Choroid plexus epithelial cell (primary cell): ENCODE data around the gene SDSL.

ENCODE experiments used
- DNase-seq: peaks from one replicate; pipeline ENCODE4 v3.0.0-alpha.2; 2010; ENCODE audit warnings: low read depth
- H3K4me3 ChIP-seq: 2 replicates; pipeline ENCODE4 v1.5.1; 2011; ENCODE audit warnings: low read depth, mild to moderate bottlenecking, control low read depth, low read length, moderate library complexity
- TF ChIP-seq, protein P1 (sequence below): conservative IDR thresholded peaks from 2 replicates; pipeline ENCODE4 v1.5.1; 2011; ENCODE audit warnings: low read depth, mild to moderate bottlenecking, control low read depth, inconsistent platforms, low read length, moderate library complexity

SDSL gene

GRCh38 chr12:113472191-113473121 lies 50.3 kb downstream of the SDSL start:
- DNase-seq, result no peak

DNA sequence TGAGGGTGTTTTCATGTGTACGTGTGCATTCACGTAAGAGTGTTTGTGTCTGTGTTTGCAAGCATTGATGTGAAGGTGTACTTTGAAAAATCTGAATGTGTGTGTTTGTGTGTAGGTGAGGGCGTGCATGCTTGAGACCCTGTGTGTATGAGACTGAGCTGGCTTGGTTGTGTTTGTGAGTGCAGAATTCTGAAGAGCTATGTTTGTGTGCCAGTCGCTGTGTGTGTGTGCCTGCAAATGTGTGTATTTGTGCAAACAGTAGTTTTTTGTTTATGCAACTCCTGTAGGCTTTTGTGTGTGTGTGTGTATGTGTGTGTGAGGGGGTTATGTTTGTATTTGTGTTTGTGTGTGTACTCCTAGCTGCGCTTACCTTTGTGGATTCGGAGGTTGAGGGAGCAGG lies 51.2 kb downstream of the SDSL start:
- H3K4me3 ChIP-seq, result no peak overlapping the region
- TF ChIP-seq, protein P1, sequence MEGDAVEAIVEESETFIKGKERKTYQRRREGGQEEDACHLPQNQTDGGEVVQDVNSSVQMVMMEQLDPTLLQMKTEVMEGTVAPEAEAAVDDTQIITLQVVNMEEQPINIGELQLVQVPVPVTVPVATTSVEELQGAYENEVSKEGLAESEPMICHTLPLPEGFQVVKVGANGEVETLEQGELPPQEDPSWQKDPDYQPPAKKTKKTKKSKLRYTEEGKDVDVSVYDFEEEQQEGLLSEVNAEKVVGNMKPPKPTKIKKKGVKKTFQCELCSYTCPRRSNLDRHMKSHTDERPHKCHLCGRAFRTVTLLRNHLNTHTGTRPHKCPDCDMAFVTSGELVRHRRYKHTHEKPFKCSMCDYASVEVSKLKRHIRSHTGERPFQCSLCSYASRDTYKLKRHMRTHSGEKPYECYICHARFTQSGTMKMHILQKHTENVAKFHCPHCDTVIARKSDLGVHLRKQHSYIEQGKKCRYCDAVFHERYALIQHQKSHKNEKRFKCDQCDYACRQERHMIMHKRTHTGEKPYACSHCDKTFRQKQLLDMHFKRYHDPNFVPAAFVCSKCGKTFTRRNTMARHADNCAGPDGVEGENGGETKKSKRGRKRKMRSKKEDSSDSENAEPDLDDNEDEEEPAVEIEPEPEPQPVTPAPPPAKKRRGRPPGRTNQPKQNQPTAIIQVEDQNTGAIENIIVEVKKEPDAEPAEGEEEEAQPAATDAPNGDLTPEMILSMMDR, result no peak
- no peak for DNase-seq

More at GRCh38 chr12:113472191-113473121, 50.3 kb downstream of the SDSL start:
- no peak overlapping the region for H3K4me3 ChIP-seq
- TF ChIP-seq, protein P1, result no peak

GRCh38 chr12:113473942-113474341 lies 51.8 kb downstream of the SDSL start:
- TF ChIP-seq, protein P1, result no peak
- no peak overlapping the region for H3K4me3 ChIP-seq
- DNase-seq, result no peak

DNA sequence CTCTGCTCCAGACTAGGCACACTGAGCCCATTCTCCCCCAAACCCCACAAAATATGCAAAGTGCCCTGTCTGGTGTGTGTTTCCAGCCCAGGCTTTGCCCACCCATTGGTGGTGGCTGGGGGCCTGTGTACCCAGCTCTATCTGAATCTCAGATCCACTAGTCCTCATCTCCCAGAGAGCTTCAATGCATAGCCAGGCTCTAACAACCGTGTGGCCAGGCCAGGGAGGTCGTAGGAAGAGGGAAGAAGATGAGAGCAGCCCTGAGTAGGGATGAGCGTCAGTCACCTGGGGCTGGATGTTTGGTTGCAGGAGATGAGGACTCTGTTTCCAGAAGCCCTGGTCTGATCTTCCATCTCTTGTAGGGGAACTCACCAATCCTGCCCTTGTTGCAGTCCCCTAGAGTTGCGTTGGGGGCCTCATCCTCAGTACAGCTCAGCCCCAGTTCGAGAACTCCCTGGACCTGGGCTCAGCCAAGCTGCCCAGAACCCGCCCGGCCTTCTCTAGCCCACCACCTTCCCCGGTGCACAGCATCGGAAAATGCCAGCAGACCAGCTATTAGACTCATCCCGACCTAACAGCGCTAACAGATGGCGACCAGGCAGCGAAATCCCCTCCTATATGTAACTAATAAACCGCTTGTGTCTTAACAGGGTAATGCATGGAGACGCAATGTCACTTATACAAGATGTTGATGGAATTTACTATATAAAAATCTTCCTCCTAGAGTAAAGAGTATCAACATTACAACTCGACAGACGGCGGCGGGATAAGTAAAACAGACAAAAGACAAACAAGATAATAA lies 52.7 kb downstream of the SDSL start:
- no peak for DNase-seq
- TF ChIP-seq, protein P1, result no peak
- H3K4me3 ChIP-seq, result no peak overlapping the region

DNA sequence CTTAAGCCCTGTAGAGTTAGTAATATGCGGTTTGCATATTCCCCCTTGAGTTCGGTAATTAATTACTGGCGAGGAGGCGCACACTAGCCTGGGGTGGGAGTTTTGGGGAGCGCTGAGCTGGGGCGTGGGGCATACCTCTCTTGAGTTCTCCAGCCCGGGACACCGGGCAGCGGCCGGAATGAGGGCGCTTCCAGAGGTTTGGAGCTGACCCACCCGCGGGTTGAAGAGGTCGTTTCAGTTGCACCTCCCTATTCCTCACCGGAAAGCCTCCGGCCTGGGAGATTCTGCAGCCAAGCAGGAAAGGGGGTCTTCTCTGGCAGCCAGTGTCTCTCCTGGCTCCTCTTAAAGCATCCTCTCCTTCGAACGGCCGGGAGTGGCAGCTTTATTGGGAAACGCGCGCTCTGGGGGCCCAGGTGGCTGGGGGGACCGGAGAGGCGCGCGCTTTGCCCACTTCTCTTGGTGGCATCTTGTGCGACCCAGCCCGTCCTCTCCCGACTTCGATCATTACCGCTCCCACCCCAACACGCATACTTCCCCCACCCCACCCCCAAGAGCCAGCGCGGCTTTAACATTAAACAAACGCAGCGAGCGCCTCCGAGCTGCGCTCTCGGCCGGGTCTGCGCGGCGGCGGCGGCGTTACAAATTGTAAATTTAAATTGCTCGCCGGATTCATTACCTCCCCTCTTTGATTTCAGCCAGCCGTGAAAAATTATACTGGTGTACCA lies 53.4 kb downstream of the SDSL start:
- H3K4me3 ChIP-seq, result no peak overlapping the region
- DNase-seq, result no peak
- TF ChIP-seq, protein P1, result no peak

DNA sequence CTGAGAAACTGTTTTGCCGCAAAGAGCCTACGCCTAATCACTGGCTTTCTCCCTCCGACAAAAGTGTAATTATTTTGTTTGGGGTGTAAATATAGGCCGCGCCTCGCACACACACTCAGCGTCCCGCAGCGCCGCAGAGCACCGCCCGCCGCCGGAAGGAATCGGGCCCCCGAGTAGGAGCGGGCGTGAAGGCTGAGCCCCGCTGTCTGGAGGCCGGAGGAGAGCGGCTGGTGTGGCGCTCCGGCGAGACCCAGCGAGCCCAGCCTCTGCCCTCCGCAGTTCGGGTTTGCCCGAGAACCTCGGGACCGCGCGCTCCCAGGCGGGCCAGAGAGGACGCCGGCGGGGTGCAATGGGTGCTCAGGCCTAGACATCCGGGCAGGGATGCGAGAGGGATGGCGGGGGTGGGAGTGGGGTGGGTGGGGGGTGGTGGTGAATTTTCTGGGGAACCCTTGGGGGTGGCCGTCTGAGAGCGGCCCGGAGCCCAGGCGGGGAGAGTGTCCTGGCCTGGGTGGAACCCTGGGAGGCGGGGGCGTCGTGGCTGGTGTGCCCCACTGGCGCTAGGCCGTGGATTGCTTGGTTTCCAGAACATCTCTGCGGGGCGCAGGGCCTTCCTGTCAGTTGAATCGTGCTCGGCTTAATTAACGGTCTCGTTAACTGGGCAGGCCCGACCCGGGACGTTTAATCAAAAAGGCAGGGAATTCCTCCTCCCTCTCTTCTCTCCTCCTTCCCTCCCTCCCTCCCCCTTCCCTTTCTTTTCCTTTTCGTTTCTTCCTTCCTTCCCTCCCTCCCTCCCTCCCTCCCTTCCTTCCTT lies 54.2 kb downstream of the SDSL start:
- TF ChIP-seq, protein P1, result no peak
- H3K4me3 ChIP-seq, result no peak overlapping the region
- no peak for DNase-seq
